PC-3 (cell line): ENCODE data around the gene PLXDC1. TPM values are rescaled to one million over a fixed set of nuclear protein-coding genes. Genes with fewer than 3 reads are reported as not detected.

ENCODE experiments used
- ATAC-seq: fragments of 200-7000 bp; cut with Tn5 transposase; 2 replicates; pipeline ENCODE4 v1.9.1; 2020; ENCODE audit warnings: mild to moderate bottlenecking, moderate library complexity
- BruUV-seq: library from RNA; stranded (reverse); fragments of 400-500 nt; replicated peaks from 2 replicates; lab custom pipeline; 2021; lab: Mats Ljungman, UMichigan
- CTCF ChIA-PET: fragments of 300-600 bp; sonication (Branson Sonifier 250); formaldehyde crosslinking; loops from one replicate; lab custom pipeline; 2022; ENCODE audit warnings: antibody characterized with exemption; lab: Charles Lee
- POLR2A ChIA-PET: fragments of 300-600 bp; sonication (Branson Sonifier 250); formaldehyde crosslinking; loops from one replicate; lab custom pipeline; 2022; ENCODE audit warnings: antibody characterized with exemption; ENCODE audit not compliant: unreplicated experiment; lab: Charles Lee
- DNase-seq: peaks from one replicate; pipeline ENCODE4 v3.0.0-alpha.2; 2015
- H2AFZ ChIP-seq: fragments of 300-600 bp; sonication (generic); 2 replicates; pipeline ENCODE4 v1.6.0; 2016; ENCODE audit warnings: antibody characterized with exemption, low read length
- H3F3A ChIP-seq: fragments of 300-600 bp; sonication (generic); one replicate; pipeline ENCODE4 v1.6.0; 2017; ENCODE audit warnings: antibody characterized with exemption, low read length, control low read depth, mild to moderate bottlenecking; ENCODE audit not compliant: unreplicated experiment
- H3K27ac ChIP-seq: fragments of 300-600 bp; sonication (generic); 2 replicates; pipeline ENCODE4 v1.5.1; 2016; ENCODE audit warnings: mild to moderate bottlenecking, low read length
- H3K27me3 ChIP-seq: fragments of 300-600 bp; sonication (generic); 2 replicates; pipeline ENCODE4 v1.6.1; 2016; ENCODE audit warnings: low read length, mixed read lengths
- H3K36me3 ChIP-seq: fragments of 300-600 bp; sonication (generic); 2 replicates; pipeline ENCODE4 v1.6.1; 2016; ENCODE audit warnings: low read depth, mixed run types, low read length, mixed read lengths
- H3K4me1 ChIP-seq: fragments of 300-600 bp; sonication (generic); 2 replicates; pipeline ENCODE4 v1.5.1; 2016; ENCODE audit warnings: low read length; ENCODE audit not compliant: insufficient read depth
- H3K4me2 ChIP-seq: fragments of 300-600 bp; sonication (generic); 2 replicates; pipeline ENCODE4 v1.6.0; 2016; ENCODE audit warnings: low read length
- H3K4me3 ChIP-seq: fragments of 300-600 bp; sonication (generic); 2 replicates; pipeline ENCODE4 v1.5.1; 2016; ENCODE audit warnings: mild to moderate bottlenecking, low read length, mixed read lengths
- H3K79me2 ChIP-seq: fragments of 300-600 bp; sonication (generic); 2 replicates; pipeline ENCODE4 v1.6.1; 2017; ENCODE audit warnings: low read length, mixed read lengths
- H3K9ac ChIP-seq: fragments of 300-600 bp; sonication (generic); 2 replicates; pipeline ENCODE4 v1.6.0; 2016; ENCODE audit warnings: mild to moderate bottlenecking, low read length
- H3K9me2 ChIP-seq: fragments of 300-600 bp; sonication (generic); replicated peaks from 2 replicates; pipeline ENCODE4 v1.6.1; 2016; ENCODE audit warnings: mixed run types, low read length, mixed read lengths
- H3K9me3 ChIP-seq: fragments of 300-600 bp; sonication (generic); 2 replicates; pipeline ENCODE4 v1.6.1; 2016; ENCODE audit warnings: low read length, mixed read lengths
- H4K20me1 ChIP-seq: fragments of 300-600 bp; sonication (generic); 2 replicates; pipeline ENCODE4 v1.6.1; 2016; ENCODE audit warnings: low read length, mixed read lengths
- CTCF ChIP-seq: fragments of 300-600 bp; sonication (generic); conservative IDR thresholded peaks from 2 replicates; pipeline ENCODE4 v1.5.1; 2017; ENCODE audit warnings: antibody characterized with exemption, low read depth, mild to moderate bottlenecking, low read length
- EZH2 ChIP-seq: fragments of 300-600 bp; sonication (generic); IDR thresholded peaks from one replicate; pipeline ENCODE4 v1.6.1; 2017; ENCODE audit warnings: antibody characterized with exemption, mild to moderate bottlenecking, low read length; ENCODE audit not compliant: unreplicated experiment
- EZH2phosphoT487 ChIP-seq: fragments of 300-600 bp; sonication (generic); IDR thresholded peaks from 2 replicates; pipeline ENCODE4 v1.6.1; 2018; ENCODE audit warnings: mild to moderate bottlenecking, antibody characterized with exemption, low read length, borderline replicate concordance
- intact Hi-C: fragments of 100-400 bp; cut with micrococcal nuclease; formaldehyde crosslinking; loops from 2 replicates; pipeline ENCODE4 v1.9.0; 2023
- total RNA-seq: library from RNA; depleted of rRNA; stranded (reverse); fragments of >200 nt; gene quantifications from 2 replicates; pipeline ENCODE4 v1.2.3, GENCODE V29; 2014

The PLXDC1 gene
- total RNA-seq, 1 experiment from 2014 or later, result not detected

- no peak overlapping the region for H3K4me2 ChIP-seq
- CTCF ChIA-PET, result no interaction called here
- H3K27ac ChIP-seq, result no peak overlapping the region
- POLR2A ChIA-PET, result no interaction called here
- no peaks in the 10 kb centered on the region for H3F3A ChIP-seq
- H3K9me3 ChIP-seq, result no peaks in the 10 kb centered on the region
- no peaks in the 10 kb centered on the region for H3K9me2 ChIP-seq
- H4K20me1 ChIP-seq, result no peaks in the 10 kb centered on the region
- ATAC-seq, result no peak
- TF ChIP-seq EZH2 (no peak), CTCF (no peak), EZH2phosphoT487 (no peak)
- H3K79me2 ChIP-seq, result peaks cover 7% of the 10 kb centered on the region; the same call in 1 of the 2 replicates
- peaks cover 5% of the 10 kb centered on the region; the same call in 1 of the 2 replicates for H3K4me1 ChIP-seq
- no peak for DNase-seq
- BruUV-seq, result no TSS peak
- H3K36me3 ChIP-seq, result no peaks in the 10 kb centered on the region
- no peak overlapping the region for H3K9ac ChIP-seq
- no peaks in the 10 kb centered on the region for H3K27me3 ChIP-seq
- intact Hi-C loops, result no loop called here
- H3K4me3 ChIP-seq, result no peak overlapping the region
- H2AFZ ChIP-seq, result no peak overlapping the region
Observed at GRCh38 chr17:39058524-39058923, 92.9 kb downstream of the PLXDC1 start.

- Histone ChIP-seq H2AFZ (peak overlapping the region; percentile 96; the same call in 1 of the 2 replicates), H3K9ac (peak overlapping the region; percentile 86)
- CTCF ChIA-PET, result no interaction called here
Observed at GRCh38 chr17:39057701-39058206, 93.7 kb downstream of the PLXDC1 start.

More at GRCh38 chr17:39057701-39058206, 93.7 kb downstream of the PLXDC1 start:
- Histone ChIP-seq H3K9me2 (no peaks in the 10 kb centered on the region), H4K20me1 (no peaks in the 10 kb centered on the region), H3K36me3 (no peaks in the 10 kb centered on the region), H3K4me1 (peaks cover 5% of the 10 kb centered on the region; the same call in 1 of the 2 replicates), H3K4me3 (peak overlapping the region; percentile 76), H3K27me3 (no peaks in the 10 kb centered on the region), H3K9me3 (no peaks in the 10 kb centered on the region), H3F3A (no peaks in the 10 kb centered on the region), H3K79me2 (peaks cover 7% of the 10 kb centered on the region; the same call in 1 of the 2 replicates), H3K27ac (no peak overlapping the region), H3K4me2 (peak overlapping the region; percentile 88)
- TF ChIP-seq EZH2 (no peak), CTCF (no peak), EZH2phosphoT487 (no peak)
- POLR2A ChIA-PET, result no interaction called here
- intact Hi-C loops, result no loop called here
- no TSS peak for BruUV-seq
- DNase-seq, result no peak
- ATAC-seq, result no peak
